Kidney epithelial cell (primary cell): ENCODE results near the gene ME3. TPM values are rescaled to one million over a fixed set of nuclear protein-coding genes. Genes with fewer than 3 reads are reported as not detected.

Experiments used
- DNase-seq: peaks from one replicate; pipeline ENCODE4 v3.0.0-alpha.2; 2010; ENCODE audit warnings: low read depth
- H3K27me3 ChIP-seq: 2 replicates; pipeline ENCODE4 v1.6.0; 2011; ENCODE audit warnings: low read length; ENCODE audit not compliant: control insufficient read depth, insufficient read depth
- H3K36me3 ChIP-seq: 2 replicates; pipeline ENCODE4 v1.5.1; 2011; ENCODE audit warnings: low read length; ENCODE audit not compliant: control insufficient read depth, insufficient read depth
- H3K4me3 ChIP-seq: 2 replicates; pipeline ENCODE4 v1.5.1; 2011; ENCODE audit warnings: low read depth, mild to moderate bottlenecking, control low read depth, low read length
- CTCF ChIP-seq: IDR thresholded peaks from 2 replicates; pipeline ENCODE4 v1.5.1; 2011; ENCODE audit warnings: mild to moderate bottlenecking, moderate library complexity, low read length, control low read depth, inconsistent platforms; ENCODE audit not compliant: insufficient read depth, poor library complexity, severe bottlenecking
- total RNA-seq: library from RNA; depleted of rRNA; stranded (reverse); fragments of >200 nt; gene quantifications from 2 replicates; pipeline ENCODE4 v1.2.3, GENCODE V29; 2015

The ME3 gene
- total RNA-seq, 1 donor from 2014 or later: 35.7 TPM

DNA sequence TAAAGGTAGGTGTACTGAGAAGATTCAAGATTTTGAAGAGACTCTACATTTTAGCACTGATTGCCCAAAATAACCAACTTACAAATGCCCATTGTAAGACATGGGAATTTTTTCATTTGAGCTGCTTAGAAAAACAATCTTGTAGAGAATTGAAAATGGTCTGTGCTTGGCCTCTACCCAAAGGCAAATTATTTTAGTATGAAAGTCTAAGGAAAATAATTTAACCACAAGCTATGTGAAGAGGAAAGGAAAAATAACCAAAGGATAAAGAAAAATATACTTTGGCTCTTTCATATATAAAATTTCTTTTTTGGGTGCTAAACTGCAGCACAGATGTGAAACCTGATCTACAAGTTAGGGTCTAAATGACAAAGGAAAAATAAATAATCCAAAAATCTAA, 54.9 kb downstream of the ME3 start:
- H3K4me3 ChIP-seq: no peak overlapping the region
- no peaks in the 10 kb centered on the region for H3K36me3 ChIP-seq
- no peak for DNase-seq
- H3K27me3 ChIP-seq: no peaks in the 10 kb centered on the region
- TF ChIP-seq CTCF: no peak

GRCh38 chr11:86615487-86615886, 56.9 kb downstream of the ME3 start:
- Histone ChIP-seq H3K4me3 (no peak overlapping the region), H3K27me3 (no peaks in the 10 kb centered on the region), H3K36me3 (no peaks in the 10 kb centered on the region)
- no peak for DNase-seq
- no peak for TF ChIP-seq CTCF

- H3K27me3 ChIP-seq: no peaks in the 10 kb centered on the region
- H3K4me3 ChIP-seq: no peak overlapping the region
- DNase-seq: no peak
- no peak for TF ChIP-seq CTCF
- no peaks in the 10 kb centered on the region for H3K36me3 ChIP-seq
Measured at GRCh38 chr11:86610559-86611341, 61.7 kb downstream of the ME3 start.

GRCh38 chr11:86608251-86608799, 64.1 kb downstream of the ME3 start:
- DNase-seq: no peak
- no peak overlapping the region for H3K4me3 ChIP-seq
- H3K27me3 ChIP-seq: no peaks in the 10 kb centered on the region
- H3K36me3 ChIP-seq: no peaks in the 10 kb centered on the region
- peak; percentile 89 for TF ChIP-seq CTCF

DNA sequence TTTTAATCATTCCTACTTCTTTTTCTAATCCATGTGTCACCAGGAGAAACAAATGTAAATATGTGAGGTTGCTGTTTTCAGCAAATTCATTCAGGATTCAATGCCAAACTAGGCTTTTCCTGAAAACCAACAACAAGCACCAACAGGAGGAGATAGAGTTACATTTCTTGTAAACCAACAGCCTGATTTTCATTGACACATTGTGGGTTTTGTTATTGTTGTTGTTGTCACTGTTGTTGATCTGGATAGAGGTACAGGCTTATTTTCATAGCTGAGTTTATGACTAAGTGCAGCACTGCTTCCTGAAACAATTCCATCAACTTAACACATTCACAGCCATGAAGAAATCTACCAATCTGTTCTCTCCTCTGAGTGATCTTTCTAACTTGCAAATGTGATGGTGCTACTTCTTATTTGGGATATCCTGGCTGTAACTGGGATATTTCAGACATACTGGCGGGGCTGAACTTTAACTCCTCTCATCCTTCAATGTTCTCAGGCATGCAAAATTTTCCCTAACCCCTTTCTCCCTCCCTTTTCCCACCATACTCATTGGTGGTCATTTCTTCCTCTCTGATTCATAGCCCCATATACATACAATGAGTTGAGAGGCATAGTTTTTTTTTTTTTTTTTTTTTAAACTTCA, 65.5 kb downstream of the ME3 start:
- DNase-seq: no peak
- no peaks in the 10 kb centered on the region for H3K27me3 ChIP-seq
- no peak overlapping the region for H3K4me3 ChIP-seq
- no peaks in the 10 kb centered on the region for H3K36me3 ChIP-seq
- no peak for TF ChIP-seq CTCF
